GM12873 (cell line): ENCODE results near the gene NEU1.

Experiments used
- CTCF ChIP-seq: IDR thresholded peaks from 2 replicates; pipeline ENCODE4 v1.5.1; 2012; ENCODE audit warnings: low read depth, mild to moderate bottlenecking, moderate library complexity, low read length, control low read depth; ENCODE audit not compliant: insufficient read depth; ENCODE audit errors: missing control alignments

The NEU1 gene

GRCh38 chr6:31827286-31828079 is 35.1 kb downstream of the NEU1 start, which contains the start of gene HSPA1B:
TSS of gene HSPA1B (plus strand) at chr6:31827738. CDS start at chr6:31827951, 213 bp downstream.
- no peak for TF ChIP-seq CTCF

- TF ChIP-seq CTCF, result no peak
Measured at GRCh38 chr6:31826793-31827285, 35.8 kb downstream of the NEU1 start.

- no peak for TF ChIP-seq CTCF
Measured at GRCh38 chr6:31825553-31825952, 37.1 kb downstream of the NEU1 start.

- no peak for TF ChIP-seq CTCF
Measured at GRCh38 chr6:31822036-31822821, 40.4 kb downstream of the NEU1 start.

- TF ChIP-seq CTCF, result no peak
Measured at GRCh38 chr6:31821301-31822035, 41.2 kb downstream of the NEU1 start.

GRCh38 chr6:31819871-31820299 is 42.7 kb downstream of the NEU1 start:
- no peak for TF ChIP-seq CTCF
